PC-9 (cell line): ENCODE data around the gene LCE5A. TPM values are rescaled to one million over a fixed set of nuclear protein-coding genes. Genes with fewer than 3 reads are reported as not detected.

Experiments
- BruUV-seq: library from RNA; stranded (reverse); fragments of 400-500 nt; replicated peaks from 2 replicates; lab custom pipeline; 2021; lab: Mats Ljungman, UMichigan
- CTCF ChIA-PET: fragments of 300-600 bp; sonication (Branson Sonifier 250); formaldehyde crosslinking; loops from one replicate; lab custom pipeline; 2022; ENCODE audit warnings: antibody characterized with exemption; lab: Charles Lee
- POLR2A ChIA-PET: fragments of 300-600 bp; sonication (Branson Sonifier 250); formaldehyde crosslinking; loops from one replicate; lab custom pipeline; 2022; ENCODE audit warnings: antibody characterized with exemption; ENCODE audit not compliant: unreplicated experiment; lab: Charles Lee
- DNase-seq, 2 experiments: peaks; one replicate each; pipeline versions ENCODE4 v3.0.0 to v3.0.0-alpha.2; 2015 to 2022; ENCODE audit warnings: mixed read lengths in 1 of 2
- H2AFZ ChIP-seq: fragments of 200-600 bp; sonication (generic); 2 replicates; pipeline ENCODE4 v1.8.1; 2017; ENCODE audit warnings: antibody characterized with exemption
- H3F3A ChIP-seq: fragments of 200-600 bp; sonication (generic); 2 replicates; pipeline ENCODE4 v1.8.1; 2017; ENCODE audit warnings: antibody characterized with exemption, mild to moderate bottlenecking, low read depth; ENCODE audit not compliant: insufficient read depth
- H3K27ac ChIP-seq: fragments of 200-600 bp; sonication (generic); 2 replicates; pipeline ENCODE4 v1.6.1; 2016; ENCODE audit warnings: mixed run types
- H3K27me3 ChIP-seq: fragments of 200-600 bp; sonication (generic); 2 replicates; pipeline ENCODE4 v1.6.1; 2016; ENCODE audit warnings: low read depth, mixed run types; ENCODE audit not compliant: insufficient read depth
- H3K36me3 ChIP-seq: fragments of 200-600 bp; sonication (generic); 2 replicates; pipeline ENCODE4 v1.6.1; 2016; ENCODE audit warnings: low read depth, mixed run types
- H3K4me1 ChIP-seq: fragments of 200-600 bp; sonication (generic); replicated peaks from 2 replicates; pipeline ENCODE4 v1.6.1; 2016; ENCODE audit warnings: mixed run types; ENCODE audit not compliant: insufficient read depth
- H3K4me2 ChIP-seq: fragments of 200-600 bp; sonication (generic); 2 replicates; pipeline ENCODE4 v1.6.1; 2017; ENCODE audit warnings: mixed run types
- H3K4me3 ChIP-seq: fragments of 200-600 bp; sonication (generic); 2 replicates; pipeline ENCODE4 v1.6.1; 2016; ENCODE audit warnings: mixed run types
- H3K79me2 ChIP-seq: fragments of 200-600 bp; sonication (generic); 2 replicates; pipeline ENCODE4 v1.6.1; 2017; ENCODE audit warnings: low read depth, mixed run types
- H3K9me2 ChIP-seq: fragments of 200-600 bp; sonication (generic); 2 replicates; pipeline ENCODE4 v1.8.1; 2017; ENCODE audit warnings: mild to moderate bottlenecking; ENCODE audit not compliant: insufficient read depth
- H3K9me3 ChIP-seq: fragments of 200-600 bp; sonication (generic); 2 replicates; pipeline ENCODE4 v1.8.1; 2016; ENCODE audit warnings: low read depth; ENCODE audit not compliant: insufficient read depth
- H4K20me1 ChIP-seq: fragments of 200-600 bp; sonication (generic); 2 replicates; pipeline ENCODE4 v1.8.1; 2017; ENCODE audit not compliant: insufficient read depth
- CTCF ChIP-seq: fragments of 200-600 bp; sonication (generic); conservative IDR thresholded peaks from 2 replicates; pipeline ENCODE4 v1.6.1; 2017; ENCODE audit warnings: mixed run types, antibody characterized with exemption, mild to moderate bottlenecking, moderate library complexity
- EZH2 ChIP-seq: fragments of 200-600 bp; sonication (generic); IDR thresholded peaks from 2 replicates; pipeline ENCODE4 v1.8.0; 2017; ENCODE audit warnings: antibody characterized with exemption, low read depth
- intact Hi-C: fragments of 100-400 bp; cut with micrococcal nuclease; formaldehyde crosslinking; loops from one replicate; pipeline ENCODE4 v1.10.0; 2022; ENCODE audit not compliant: unreplicated experiment
- total RNA-seq: library from RNA; stranded (reverse); gene quantifications from 2 replicates; pipeline ENCODE4 v1.2.3, GENCODE V29; 2021

LCE5A gene
- total RNA-seq, 1 experiment from 2014 or later: not detected

DNA sequence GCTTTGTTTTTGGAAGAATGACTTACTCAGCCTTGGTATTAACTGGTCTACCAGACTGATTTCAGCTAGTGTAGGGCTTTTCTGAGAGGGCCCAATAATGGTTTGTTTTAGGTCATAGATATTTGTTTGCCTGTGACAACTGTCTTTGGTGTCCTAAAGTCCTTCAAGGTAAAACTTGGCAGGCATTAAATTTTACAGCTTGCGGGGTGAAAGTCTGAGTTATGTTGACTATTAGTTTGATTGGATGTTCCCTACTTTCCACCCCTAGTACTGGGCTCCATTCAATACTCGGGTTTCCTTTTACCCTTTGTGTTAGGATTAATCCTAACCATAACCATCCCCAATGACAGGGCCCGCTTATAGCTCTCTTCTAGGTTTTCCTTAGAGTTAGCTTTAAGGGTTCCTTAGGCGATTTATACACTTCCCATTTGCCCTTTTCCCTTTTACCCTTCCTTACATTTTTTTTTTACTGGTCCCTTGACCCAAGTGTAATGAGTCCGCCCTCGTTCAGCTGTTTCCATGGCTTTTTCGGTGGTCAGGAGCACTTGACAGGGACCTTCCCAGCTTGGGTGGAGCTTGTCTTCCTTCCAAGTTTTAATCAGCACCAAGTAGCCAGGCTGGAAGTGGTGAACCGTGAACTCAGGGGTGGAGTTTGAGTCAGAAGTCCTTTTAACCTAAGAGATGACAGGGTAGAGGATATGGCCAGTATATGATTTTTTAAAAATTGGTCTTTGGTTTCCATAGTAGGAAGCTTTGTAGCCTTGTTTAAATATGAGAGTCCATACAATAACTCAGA lies 28.5 kb upstream of the LCE5A start:
- ChIA-PET POLR2A (no interaction called here), CTCF (no interaction called here)
- Histone ChIP-seq H4K20me1 (no peaks in the 10 kb centered on the region), H3K27me3 (no peaks in the 10 kb centered on the region), H3K27ac (no peak overlapping the region), H3K9me3 (no peaks in the 10 kb centered on the region), H3K4me3 (no peak overlapping the region), H2AFZ (no peak overlapping the region), H3K36me3 (no peaks in the 10 kb centered on the region), H3K79me2 (no peaks in the 10 kb centered on the region), H3K9me2 (no peaks in the 10 kb centered on the region), H3K4me2 (no peak overlapping the region), H3K4me1 (no peaks in the 10 kb centered on the region), H3F3A (no peaks in the 10 kb centered on the region)
- intact Hi-C loops: no loop called here
- DNase-seq: no peak
- no TSS peak for BruUV-seq
- TF ChIP-seq CTCF: no peak
- TF ChIP-seq EZH2: no peak

DNA sequence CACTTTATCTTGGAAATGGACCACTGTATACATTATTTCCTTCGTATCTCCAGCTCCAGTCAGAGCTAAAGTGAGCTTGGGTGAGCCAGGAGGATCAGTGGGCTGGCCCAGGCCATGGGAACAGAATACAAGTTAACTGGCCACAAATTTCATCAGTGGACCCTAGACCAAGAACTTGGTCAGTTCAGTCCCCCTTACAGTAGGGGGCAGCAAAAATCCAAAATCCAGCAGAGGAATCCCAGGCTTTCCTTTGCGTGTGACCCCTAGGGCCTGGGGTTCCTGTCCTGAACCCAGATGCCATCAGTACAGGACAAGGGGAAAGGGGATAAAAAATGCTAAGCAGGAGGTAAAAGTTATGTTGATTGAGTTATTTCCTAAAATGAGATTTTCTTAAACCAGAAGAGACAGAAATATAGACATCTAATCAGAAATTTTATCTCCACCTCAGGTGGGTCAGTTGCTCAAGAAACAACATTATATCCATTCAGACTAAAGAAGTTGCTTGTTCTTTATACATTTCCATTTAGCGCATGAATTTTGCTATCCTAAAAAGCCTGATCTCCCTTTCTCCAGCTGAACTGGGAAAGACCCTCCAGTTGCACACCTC lies 24.1 kb upstream of the LCE5A start:
- no peak overlapping the region for H3K4me2 ChIP-seq
- H2AFZ ChIP-seq: no peak overlapping the region
- H3K9me3 ChIP-seq: no peaks in the 10 kb centered on the region; the same call in 1 of the 2 replicates
- intact Hi-C loops: no loop called here
- no peaks in the 10 kb centered on the region for H3K27me3 ChIP-seq
- no TSS peak for BruUV-seq
- no peaks in the 10 kb centered on the region for H3K4me1 ChIP-seq
- H3K27ac ChIP-seq: no peak overlapping the region
- no peaks in the 10 kb centered on the region for H4K20me1 ChIP-seq
- H3K36me3 ChIP-seq: no peaks in the 10 kb centered on the region
- ChIA-PET CTCF (interaction anchor here (0.6 kb wide), 1 partner anchor 11 kb away, joined by 3 read pairs; no protein-coding TSS in a partner anchor), POLR2A (no interaction called here)
- no peaks in the 10 kb centered on the region for H3K9me2 ChIP-seq
- no peaks in the 10 kb centered on the region for H3F3A ChIP-seq
- no peak for DNase-seq
- no peak overlapping the region for H3K4me3 ChIP-seq
- TF ChIP-seq CTCF (peak; percentile 68), EZH2 (no peak)
- H3K79me2 ChIP-seq: no peaks in the 10 kb centered on the region

GRCh38 chr1:152487871-152488270 lies 22.7 kb upstream of the LCE5A start:
- H3K4me2 ChIP-seq: no peak overlapping the region
- H3K4me1 ChIP-seq: no peaks in the 10 kb centered on the region
- no peaks in the 10 kb centered on the region for H3K36me3 ChIP-seq
- H2AFZ ChIP-seq: no peak overlapping the region
- H3K4me3 ChIP-seq: no peak overlapping the region
- no TSS peak for BruUV-seq
- ChIA-PET CTCF (no interaction called here), POLR2A (no interaction called here)
- no peaks in the 10 kb centered on the region; the same call in 1 of the 2 replicates for H3K9me3 ChIP-seq
- no peaks in the 10 kb centered on the region for H3F3A ChIP-seq
- no peaks in the 10 kb centered on the region for H3K27me3 ChIP-seq
- no peaks in the 10 kb centered on the region for H4K20me1 ChIP-seq
- H3K27ac ChIP-seq: no peak overlapping the region
- H3K9me2 ChIP-seq: no peaks in the 10 kb centered on the region
- intact Hi-C loops: no loop called here
- no peaks in the 10 kb centered on the region for H3K79me2 ChIP-seq
- TF ChIP-seq CTCF (no peak), EZH2 (no peak)
- DNase-seq: no peak
